Bronchus fibroblast of lung (primary cell): Measurements from ENCODE around the gene ATRN. TPM values are rescaled to one million over a fixed set of nuclear protein-coding genes. Genes with fewer than 3 reads are reported as not detected.

Source experiments
- total RNA-seq: library from RNA; depleted of rRNA; stranded (reverse); fragments of >200 nt; gene quantifications from 2 replicates; pipeline ENCODE4 v1.2.3, GENCODE V29; 2015

ATRN gene
- 14.3 and 14.4 TPM in 2 replicates for total RNA-seq

DNA sequence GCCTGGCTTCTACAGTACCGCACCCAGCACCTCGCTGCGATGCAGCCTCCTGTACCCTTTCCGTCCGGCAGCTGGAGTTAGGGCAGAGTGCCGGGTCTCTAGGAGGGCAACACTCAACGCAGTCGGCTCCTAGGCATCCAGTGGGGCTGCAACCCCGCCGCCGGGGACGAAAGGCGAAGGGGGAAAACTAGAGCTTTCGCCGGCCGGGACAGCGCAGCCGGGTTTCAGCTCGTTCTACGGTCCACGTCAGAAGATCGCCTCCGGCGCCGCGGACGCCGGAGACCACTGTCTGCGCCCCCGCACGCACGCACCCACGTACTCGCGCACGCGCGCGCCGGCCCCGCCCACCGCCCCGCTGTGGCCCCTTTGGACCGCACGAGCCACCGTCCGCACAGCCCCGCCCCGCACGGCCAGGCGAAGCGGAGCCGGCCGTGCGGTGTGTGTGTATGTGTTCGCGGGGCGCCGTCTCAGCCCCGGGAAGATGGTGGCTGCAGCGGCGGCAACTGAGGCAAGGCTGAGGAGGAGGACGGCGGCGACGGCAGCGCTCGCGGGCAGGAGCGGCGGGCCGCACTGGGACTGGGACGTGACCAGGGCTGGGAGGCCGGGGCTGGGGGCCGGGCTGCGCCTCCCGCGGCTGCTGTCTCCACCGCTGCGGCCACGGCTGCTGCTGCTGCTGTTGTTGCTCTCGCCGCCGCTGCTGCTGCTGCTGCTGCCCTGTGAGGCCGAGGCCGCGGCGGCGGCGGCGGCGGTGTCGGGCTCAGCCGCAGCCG, at the start of gene ATRN:
TSS of gene ATRN (plus strand) at position 392 of the 770 bp plus-strand sequence. CDS start at position 482, 90 bp downstream.

DNA sequence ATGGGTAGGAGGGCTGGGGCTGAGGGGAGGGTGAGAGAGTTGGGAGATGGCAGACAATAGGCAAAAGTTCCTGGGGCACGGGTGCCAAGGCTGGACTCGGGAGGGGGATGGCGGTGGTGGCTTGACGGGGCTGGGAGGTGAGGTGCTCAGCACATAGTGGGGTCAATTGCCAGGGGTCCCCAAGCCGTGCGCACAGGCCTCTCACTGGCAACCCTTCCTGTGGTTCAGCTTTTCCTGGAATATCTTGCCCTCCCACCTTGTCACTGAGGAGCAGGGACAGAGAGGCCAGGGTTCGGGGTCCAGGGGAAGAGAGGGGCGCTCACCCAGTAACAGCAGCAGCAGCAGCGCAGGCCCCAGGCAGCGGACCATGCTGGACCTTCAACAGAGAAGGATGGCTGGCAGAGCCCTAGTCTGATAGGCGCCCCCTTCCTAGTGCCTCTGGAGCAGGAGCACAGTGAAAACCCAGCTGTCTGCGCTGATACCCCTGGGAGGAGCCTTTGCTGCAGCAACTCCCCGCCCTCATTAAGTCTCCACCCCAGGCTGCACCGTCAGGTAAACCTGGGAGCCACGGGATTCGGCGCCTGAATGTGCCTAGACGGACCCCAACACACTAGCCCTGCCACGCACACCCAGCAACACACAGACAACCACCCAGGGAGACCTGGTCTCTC, 192.3 kb downstream of the ATRN start, which contains the start of gene GFRA4:
TSS of gene GFRA4 (minus strand) at position 369 of the 671 bp plus-strand sequence. CDS start at position 369, 0 bp downstream.

DNA sequence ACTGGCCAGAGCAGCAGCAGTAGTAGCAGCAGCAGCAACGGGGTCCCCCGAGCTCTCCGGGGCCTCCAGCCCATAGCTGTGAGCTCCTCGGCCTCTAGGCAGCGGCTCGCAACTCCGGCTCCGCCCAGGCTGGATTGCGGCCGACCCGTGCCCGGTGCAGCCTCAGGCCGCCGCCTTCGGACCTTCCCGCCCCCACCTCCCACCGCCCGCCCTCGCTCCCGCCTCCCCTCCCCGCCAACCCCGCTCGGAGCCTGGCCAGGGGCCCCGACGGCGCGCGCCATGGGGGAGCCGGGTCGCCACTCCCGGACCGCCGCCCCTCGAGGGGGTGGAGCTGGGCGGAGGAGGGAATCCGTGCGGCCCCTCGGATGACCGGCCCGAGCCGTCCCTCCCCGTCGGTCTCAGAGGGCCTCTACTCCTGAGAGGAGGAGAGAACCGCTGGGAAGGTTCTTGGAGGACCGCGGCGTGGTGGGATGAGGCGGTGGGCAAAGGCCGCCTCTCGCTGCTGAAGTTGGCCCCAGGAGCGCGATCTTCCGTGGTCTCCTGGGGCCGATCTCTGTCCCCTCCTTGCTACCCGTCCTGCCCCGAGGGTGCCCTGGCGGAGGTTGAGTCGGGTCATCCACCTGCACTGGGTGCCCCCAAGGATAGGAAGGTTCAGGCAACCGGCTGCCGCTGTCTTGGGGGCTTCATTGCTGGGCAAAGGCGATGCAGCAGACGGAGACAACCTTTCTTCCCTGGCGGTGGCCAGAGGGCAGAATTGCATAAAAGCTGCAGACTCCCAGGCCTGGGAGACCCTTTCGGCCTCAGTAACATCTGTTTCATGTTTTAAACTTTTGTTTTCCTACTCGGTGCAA, 211.3 kb downstream of the ATRN start, which contains the start of gene ADAM33:
TSS of gene ADAM33 (minus strand) at position 80 of the 851 bp plus-strand sequence. CDS start at position 74, 6 bp downstream.

Other genes starting within 250 kb of the ATRN start
- 0.84 and 0.89 TPM in 2 replicates for gene SLC4A11, start 231.8 kb upstream of the ATRN start, total RNA-seq
- 5.9 and 6.7 TPM in 2 replicates for gene DNAAF9, start 63.3 kb upstream of the ATRN start, total RNA-seq
- gene GFRA4, start 192.4 kb downstream of the ATRN start, total RNA-seq = not detected in 2 replicates
- gene ADAM33, start 211.0 kb downstream of the ATRN start, total RNA-seq = 14.7 and 15.3 TPM in 2 replicates
- not detected in 2 replicates for gene SIGLEC1, start 241.6 kb downstream of the ATRN start, total RNA-seq